Epithelial cell of proximal tubule (primary cell): ENCODE measurements around the gene WNT3. TPM values are rescaled to one million over a fixed set of nuclear protein-coding genes. Genes with fewer than 3 reads are reported as not detected.
A peak's percentile ranks its signal among the peaks of the same experiment; 100 is the strongest.
"Not testable (repeated sequence)": the region's sequence is repeated elsewhere in the genome, so short reads cannot be mapped to it uniquely, and the experiment has no call there.

Experiments used
- DNase-seq: peaks from one replicate; pipeline ENCODE4 v3.0.0-alpha.2; 2011; ENCODE audit warnings: low read depth
- H3K4me3 ChIP-seq: 2 replicates; pipeline ENCODE4 v1.5.1; 2011; ENCODE audit warnings: low read depth, mild to moderate bottlenecking, low read length
- CTCF ChIP-seq: conservative IDR thresholded peaks from 2 replicates; pipeline ENCODE4 v1.5.1; 2012; ENCODE audit warnings: low read depth, mild to moderate bottlenecking, low read length
- total RNA-seq: library from RNA; depleted of rRNA; stranded (reverse); fragments of >200 nt; gene quantifications from 2 replicates; pipeline ENCODE4 v1.2.3, GENCODE V29; 2015

Gene WNT3
- total RNA-seq, 1 donor from 2014 or later: 1.6 TPM

- TF ChIP-seq CTCF: no peak
- no peak for DNase-seq
- H3K4me3 ChIP-seq: peak overlapping the region; percentile 59
Observed at GRCh38 chr17:46771561-46772474, 46.7 kb downstream of the WNT3 start.

- no peak for DNase-seq
- TF ChIP-seq CTCF: no peak
- H3K4me3 ChIP-seq: peak overlapping the region; percentile 51
Observed at GRCh38 chr17:46770818-46771560, 47.5 kb downstream of the WNT3 start.

DNA sequence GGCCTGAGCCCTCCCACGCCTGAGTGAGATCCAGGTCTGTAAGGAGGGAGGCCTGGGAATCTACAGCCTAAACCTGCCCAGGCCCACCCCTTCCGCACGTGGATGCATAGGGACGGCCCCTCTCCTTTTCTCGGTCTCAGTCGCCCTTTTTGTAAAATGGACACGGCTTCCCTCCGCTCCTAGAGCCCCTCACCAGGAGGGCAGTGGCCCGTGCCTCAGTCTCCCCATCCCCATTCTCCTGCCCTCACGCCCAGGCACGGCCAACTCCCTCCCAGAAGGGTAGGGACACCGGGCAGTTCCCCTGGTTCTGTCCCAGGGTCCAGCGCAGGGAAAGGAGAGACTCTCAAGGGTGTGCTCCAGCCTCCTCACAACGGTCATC lies 48.1 kb downstream of the WNT3 start:
- no peak for TF ChIP-seq CTCF
- no peak overlapping the region for H3K4me3 ChIP-seq
- DNase-seq: no peak

- DNase-seq: no peak
- peak overlapping the region; percentile 26 for H3K4me3 ChIP-seq
- no peak for TF ChIP-seq CTCF
Observed at GRCh38 chr17:46769531-46770438, 48.7 kb downstream of the WNT3 start.

DNA sequence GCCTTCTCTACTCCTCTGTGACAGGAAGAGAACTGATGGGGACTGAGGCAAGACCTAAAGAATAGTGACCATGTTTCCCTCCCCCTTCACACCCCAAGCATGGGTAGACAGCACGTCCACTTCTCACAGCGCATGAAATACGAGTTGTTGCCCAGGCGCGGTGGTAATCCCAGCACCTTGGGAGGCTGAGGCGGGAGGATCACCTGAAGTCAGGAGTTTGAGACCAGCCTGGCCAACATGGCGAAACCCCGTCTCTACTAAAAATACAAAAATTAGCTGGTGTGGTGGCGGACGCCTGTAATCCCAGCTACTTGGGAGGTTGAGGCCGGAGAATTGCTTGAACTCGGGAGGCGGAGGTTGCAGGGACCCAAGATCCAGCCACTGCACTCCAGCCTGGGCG lies 49.6 kb downstream of the WNT3 start:
- DNase-seq, H3K4me3 ChIP-seq: not testable (repeated sequence)

DNA sequence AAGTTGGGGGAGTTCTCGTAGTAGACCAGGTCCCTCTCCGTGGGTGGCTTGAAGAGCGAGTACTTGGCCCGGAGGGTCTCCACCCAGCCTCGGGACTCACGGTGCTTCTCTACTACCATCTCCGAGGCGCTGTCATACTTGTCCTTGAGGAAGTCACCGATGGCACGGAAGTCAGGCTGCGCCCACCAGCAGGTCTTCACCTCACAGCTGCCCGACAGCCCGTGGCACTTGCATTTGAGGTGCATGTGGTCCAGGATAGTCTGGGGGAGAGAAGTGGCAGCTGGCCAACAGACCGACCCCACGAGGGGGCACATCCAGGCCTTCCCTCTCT lies 50.0 kb downstream of the WNT3 start:
- no peak for DNase-seq
- H3K4me3 ChIP-seq: no peak overlapping the region
- no peak for TF ChIP-seq CTCF
